Stimulated activated CD8-positive, alpha-beta memory T cell treated with anti-CD3 and anti-CD28 coated beads, Interleukin-7, amount 100 ng/mL, for 24 hours (primary cell): ENCODE results near the gene LSM3.

Experiments
- DNase-seq: peaks from one replicate; pipeline ENCODE4 v3.0.0-alpha.2; 2020; ENCODE audit warnings: low read depth

Gene LSM3

DNA sequence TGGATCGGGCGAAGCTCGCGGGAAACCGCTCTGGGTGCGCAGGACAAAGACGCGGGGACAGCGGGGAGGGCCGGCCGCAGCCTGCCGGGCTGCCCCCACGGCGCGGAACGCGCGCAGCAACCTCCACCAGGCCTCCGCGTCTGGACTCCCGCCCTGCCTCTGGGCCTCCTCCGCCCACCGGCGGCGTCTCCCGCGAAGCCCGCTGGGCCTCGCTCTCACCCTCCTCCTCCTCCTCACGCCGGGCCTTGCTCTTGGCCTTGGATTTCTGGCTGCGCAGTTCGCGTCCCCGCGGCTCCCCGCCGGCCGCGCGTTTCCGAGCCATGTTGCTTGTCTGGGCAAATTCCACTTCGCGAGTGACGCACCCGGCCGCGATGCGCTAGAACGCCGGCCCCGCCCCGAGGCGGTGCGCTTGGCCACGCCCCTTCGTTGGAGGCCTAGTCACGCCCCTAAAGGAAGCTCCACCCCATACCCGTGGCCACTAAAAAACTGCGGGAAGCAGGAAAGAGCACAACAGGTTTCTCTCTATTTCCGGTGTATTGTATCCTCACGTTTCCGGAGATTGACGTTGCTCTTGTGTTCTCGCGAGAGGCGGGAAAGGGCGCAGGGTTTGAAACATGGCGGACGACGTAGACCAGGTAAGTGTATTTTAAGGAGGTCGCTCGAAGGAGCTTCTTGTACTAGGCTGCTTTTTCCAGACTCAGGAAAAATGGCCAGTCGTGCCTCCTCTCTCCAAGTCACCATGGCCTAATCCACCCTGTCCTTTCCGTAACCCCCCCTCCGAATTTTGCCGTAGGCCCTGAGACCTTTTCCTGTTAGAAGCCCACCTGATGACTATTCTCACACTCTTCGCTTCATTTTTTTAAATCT lies at the start of gene LSM3, which contains the start of gene XPC:
LSM3 (plus strand) TSS at position 571 of the 867 bp plus-strand sequence; CDS start at position 615, 44 bp downstream.
XPC (minus strand) TSS at position 355 of the 867 bp plus-strand sequence; CDS start at position 322, 33 bp downstream.
- DNase-seq = peak; percentile 92

DNA sequence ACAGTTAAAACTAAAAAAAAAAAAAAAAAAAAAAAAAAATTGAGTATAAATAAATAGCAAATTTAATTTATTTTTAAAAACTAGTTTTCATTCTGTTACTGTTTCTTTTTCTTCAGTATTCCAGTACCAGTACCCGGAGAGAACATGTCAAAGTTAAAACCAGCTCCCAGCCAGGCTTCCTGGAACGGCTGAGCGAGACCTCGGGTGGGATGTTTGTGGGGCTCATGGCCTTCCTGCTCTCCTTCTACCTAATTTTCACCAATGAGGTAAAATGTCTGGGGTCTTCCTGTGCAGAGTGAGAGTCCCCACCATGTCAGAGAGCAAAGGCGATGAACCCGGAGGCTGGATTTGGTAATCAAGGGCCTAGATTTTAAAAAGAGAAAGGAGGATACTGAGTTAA lies 49.3 kb upstream of the LSM3 start:
- DNase-seq = no peak

DNA sequence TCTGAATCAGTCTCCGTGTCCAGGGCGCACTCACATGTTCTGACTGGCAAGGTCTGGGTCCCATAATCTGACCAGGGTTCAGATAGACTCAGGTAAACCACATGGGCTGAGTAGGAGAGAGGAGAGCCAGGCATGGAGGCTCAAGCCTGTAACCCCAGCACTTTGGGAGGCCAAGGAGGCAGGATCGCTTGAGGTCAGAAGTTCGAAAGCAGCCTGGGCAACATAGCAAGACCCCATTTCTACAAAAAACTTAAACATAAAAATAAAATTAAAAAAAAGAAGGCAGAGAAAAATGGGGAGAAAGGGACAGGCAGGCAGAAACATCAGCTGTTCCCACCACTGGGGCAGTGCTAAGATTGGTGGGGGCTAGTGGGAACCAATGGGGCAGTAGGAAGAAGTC lies 48.4 kb upstream of the LSM3 start:
- no peak for DNase-seq

DNA sequence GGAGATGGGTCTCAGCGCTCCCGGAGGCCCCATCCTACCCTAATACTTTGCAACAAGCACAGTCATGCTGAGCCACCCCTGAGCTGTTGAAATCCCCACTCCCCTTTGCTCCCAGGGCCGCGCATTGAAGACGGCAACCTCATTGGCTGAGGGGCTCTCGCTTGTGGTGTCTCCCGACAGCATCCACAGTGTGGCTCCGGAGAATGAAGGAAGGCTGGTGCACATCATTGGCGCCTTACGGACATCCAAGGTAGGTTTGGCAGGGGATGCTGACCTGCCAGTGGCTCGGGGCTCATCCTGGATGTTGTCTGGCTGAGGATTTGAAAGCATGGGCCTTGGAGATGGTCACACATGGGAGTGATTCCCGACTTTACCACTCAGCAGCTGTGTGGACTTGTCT lies 47.9 kb upstream of the LSM3 start:
- no peak for DNase-seq

DNA sequence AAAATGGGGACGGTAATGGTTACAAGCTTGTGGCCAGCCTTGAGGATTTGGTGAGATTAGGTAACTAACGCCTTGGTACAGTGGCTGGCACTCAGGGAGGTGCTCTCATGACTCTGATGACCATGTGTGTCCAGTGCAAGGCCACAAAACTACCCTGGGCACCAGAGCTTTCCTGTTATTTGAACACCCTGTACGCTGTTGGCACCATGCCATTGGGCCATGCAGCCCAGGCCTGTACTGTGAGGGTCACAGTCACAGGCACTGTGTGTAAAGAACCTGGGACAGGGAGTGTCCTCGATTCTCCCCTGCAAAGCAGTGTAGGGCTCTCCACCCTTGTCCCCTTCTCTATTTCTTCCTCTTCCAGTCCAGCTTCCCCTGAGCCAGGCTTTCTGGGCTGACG lies 47.5 kb upstream of the LSM3 start:
- DNase-seq = no peak

DNA sequence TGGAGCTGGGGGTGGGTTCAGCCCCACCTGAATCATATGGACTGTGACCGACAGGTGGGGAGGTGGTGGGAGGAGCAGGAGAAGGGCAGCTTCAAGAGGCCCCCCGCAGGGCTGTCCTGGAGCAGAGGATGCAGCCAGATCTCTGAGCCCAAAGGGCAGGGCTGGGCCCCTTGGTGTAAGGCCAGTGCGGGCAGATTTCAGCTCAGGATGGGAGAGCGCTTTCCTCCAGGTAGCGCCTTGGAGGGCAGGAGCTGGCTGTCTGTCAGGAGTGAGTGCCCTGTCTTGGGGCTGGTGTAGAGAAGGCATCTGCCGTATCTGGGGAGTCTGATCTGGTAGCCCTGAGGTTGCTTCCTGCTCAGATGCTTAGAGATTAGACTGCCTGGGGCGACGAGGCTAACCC lies 46.5 kb upstream of the LSM3 start:
- DNase-seq = no peak

DNA sequence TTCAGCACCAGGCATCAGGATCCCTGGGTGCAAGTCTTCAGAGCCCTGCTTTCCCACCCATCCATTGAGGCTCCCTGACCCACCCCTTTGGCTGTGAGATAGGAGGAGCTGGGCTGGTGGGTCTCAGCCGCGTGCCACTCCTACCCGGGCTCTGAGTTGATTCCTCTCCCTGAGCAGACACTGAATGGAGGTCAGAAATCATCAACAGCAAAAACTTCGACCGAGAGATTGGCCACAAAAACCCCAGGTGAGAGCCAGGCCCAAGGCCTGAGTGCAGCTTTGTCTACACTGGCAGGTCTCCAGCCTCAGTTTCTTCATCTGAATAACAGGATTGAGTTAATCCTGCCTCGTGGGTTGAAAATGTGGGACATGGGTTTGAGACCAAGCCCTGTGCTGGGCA lies 45.9 kb upstream of the LSM3 start:
- no peak for DNase-seq

DNA sequence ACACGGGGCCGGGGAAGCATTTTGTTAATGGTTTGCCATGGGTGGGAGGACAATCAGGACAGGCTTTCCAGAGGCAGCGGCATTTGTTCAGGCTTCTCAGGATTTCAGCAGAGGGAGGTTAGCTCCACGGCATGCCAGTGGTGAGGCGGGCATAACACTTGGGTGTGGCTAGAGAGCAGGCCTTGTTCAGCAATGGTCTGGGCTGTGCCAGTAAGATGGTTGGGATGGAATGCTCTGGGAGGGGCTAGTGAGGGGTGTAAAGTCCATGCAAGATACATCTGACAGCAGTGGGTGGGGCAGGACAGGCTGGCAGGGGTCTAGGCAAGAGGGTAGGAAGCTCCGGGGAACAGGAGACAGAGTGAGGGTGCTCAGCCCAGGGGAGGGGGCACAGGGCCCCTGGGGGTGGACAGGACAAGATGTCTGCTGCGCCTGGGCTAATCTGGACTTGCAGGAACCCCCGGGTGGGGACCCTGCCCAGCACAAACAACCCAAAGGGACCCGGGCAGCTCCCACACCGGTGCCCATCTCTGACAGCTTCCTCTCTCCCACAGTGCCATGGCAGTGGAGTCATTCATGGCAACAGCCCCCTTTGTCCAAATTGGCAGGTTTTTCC lies 45.3 kb upstream of the LSM3 start:
- no peak for DNase-seq

DNA sequence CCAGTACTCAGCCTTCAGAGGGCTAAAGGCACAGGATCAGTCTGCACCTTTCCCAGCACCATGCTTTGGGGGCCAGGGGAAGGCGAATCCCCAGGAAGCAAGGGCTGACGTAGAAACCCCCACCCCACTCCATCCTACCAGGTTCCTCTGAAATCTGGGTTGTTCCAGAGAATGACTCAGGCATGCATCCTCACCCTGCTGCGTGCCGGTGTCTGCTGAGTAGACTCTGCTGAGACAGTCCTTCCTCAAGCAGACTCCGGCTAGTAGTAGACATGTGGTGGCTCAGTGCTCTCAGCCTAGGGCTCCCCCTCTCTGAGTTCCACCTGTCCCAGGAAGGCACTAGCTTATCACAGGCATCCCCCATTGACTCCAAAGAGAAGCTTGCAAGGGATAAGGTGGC lies 44.7 kb upstream of the LSM3 start:
- DNase-seq = no peak

DNA sequence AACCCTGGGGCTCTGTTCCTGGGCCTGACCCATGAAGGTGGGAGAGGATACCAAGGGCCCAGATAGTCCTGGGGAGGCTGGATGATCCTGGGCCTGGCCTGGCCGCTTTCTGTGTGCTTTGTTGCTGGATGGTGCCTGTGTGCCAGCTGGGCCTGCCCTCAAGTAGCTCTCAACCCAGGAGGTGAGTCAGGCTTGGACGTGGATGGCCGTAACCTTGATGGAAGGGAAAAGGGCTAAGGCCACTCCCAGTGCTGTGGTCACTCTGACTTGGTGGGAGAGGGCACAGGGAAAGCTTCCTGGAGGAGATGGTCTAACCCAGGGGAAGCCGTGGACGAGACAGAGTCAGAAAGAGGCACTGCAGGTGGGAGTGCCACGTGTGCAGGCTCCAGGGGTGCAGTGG lies 44.3 kb upstream of the LSM3 start:
- DNase-seq = no peak

DNA sequence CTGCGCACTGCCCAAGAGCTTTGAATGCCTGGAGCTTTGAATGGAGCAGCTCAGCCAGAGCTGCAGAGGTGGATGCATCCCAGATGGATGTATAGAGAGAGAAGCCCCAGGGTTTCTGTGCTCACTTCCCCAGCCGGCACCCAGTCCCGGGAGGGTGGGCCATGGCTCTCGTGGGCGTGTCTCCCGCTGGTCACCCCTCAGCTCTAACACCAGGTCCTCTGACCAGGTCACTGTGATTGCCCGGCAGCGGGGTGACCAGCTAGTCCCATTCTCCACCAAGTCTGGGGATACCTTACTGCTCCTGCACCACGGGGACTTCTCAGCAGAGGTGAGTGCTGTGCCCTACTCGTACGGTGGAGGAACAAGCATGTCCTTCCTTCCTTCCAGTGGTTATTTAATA lies 43.0 kb upstream of the LSM3 start:
- DNase-seq = no peak

DNA sequence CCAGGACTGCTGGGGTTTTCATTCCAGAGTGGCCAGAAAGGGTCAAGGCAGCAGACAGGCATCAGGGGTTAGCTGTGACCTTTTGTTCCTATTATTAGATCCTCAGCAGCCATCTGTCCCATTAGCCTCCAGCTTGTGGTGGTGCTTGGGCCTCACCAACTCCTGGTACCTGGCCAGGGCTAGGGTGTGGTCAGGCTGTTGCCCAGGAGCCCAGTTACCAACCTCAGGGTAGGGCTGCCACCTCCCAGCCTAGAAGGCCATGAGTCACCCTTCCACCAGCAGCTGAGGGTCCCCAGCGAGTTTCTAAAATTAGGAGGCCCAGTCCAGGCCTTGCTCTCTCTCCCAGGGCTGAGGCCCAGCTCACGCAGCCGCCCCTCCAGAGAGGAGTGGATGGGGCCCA lies 41.6 kb upstream of the LSM3 start:
- no peak for DNase-seq

DNA sequence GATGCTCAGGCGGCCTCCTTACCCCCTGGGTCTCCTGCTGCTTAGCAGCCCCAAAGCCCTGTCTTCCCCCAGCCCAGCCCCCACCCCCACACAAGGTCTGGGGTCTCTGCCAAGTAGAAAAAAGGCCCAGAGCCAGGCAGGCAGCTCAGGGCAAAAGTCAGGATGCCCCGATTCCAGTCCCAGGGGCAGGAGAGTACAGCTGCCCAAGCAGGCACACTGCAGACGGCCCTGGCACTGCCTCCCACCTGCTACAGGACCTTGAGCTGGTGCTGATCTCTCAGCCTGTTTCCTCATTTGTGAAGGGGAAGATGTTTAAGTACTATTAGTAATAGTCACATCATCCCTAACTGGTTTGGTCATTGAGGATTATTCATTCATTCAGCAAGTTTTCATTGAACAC lies 41.2 kb upstream of the LSM3 start:
- no peak for DNase-seq

DNA sequence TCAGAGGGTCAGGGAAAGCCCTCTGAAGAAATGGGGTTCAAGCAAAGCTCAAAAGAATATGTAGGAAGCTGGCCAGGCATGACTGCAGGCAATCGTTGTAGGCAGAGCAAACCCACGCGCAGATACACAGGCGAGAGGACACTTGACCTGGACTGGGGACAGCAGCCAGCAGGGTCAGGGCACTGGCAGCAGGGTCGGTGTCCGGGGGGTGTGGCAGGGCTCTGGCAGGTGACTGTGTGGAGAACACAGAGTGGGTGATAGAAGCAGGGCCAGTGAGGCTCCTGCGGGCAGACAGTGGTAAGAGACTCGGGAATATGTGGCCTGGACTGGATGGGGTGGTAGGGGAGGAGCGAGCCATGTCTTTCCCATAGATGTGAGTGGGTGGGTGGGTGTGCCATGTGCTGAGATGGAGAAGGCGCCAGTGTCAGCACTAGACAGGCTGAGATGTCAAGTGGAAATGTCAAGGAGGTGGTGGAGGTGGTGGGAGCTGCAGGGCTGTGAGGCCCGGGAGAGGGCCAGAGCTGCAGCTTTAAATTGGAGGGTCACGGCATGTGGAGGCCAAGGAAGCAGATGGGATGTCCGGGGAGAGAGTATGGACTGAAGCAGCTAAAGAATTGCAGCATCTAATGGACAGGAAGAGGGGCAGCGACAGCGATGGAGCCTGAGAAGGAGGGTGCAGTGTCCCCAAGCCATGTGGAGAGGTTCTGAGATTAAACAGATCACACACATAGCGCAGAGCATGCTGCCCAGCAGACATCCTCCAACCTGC lies 40.3 kb upstream of the LSM3 start:
- DNase-seq = no peak

DNA sequence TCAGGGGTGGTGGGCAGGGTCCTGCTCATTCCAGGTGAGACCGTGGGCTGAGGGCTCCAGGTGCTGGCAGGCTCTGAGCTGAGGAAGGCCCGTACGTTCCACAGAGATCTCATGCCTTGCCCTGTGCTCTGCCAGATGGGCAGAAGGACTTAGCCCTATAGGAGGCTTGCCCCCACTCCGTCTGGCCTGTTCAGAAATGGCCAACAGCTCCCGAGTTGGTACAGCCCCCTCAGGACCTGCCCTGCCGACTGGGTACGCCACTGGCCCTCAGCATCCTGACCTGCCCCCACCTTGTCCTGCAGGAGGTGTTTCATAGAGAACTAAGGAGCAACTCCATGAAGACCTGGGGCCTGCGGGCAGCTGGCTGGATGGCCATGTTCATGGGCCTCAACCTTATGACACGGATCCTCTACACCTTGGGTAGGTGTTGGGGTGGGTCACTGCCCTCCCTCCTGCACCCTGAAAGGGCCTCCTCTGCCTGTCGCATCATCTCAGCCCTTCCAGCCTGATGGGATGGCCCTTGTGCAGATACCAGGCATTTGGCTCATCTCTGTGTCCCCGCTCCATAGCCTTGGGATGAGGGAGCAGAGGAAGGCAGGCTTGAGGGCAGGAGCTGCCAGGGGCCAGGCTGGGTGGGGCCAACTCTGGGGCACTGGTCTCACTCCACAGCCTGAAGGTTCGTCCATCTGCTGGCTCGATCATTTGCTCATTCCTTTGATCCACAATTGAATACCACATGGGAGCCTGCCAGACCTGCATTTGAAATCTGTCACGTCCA lies 39.5 kb upstream of the LSM3 start:
- no peak for DNase-seq

DNA sequence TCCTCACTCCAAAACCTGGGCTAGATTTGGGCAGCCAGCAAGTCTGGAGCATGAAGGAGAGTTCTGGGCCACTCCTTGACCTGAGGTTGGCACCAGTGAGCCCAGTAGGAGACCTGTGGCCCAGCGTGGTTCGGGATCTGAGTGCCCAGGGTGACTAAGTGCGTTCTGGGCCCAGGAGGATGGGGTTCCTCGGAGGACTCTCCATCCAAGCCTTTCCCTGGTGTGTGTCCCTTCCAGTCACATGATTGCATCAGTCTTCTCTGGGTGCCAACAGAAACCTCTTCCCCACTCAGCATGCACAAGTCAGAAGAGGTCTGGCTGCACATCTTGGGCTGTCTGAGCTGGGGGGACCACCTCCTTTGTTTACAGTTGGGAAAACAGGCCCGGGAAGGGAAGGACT lies 38.8 kb upstream of the LSM3 start:
- DNase-seq = no peak

DNA sequence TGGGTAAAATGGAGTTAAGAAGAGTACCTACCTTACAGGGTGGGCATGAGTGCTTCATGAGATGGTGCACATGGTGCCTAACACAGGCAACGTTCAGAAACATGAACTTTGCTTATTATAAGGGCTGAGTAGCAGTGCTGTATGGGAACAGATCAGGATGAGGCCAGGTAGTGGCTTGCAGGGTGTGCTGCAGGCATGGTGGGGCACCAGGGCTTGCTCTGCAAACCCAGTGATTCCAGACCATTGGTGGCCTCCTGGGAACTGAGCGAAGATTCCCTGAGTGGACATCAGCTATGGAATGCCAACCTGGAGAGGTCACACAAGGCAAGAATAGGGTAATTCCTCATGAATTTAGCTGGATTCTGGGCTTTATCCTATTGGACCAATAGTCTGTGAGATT lies 37.9 kb upstream of the LSM3 start:
- no peak for DNase-seq

DNA sequence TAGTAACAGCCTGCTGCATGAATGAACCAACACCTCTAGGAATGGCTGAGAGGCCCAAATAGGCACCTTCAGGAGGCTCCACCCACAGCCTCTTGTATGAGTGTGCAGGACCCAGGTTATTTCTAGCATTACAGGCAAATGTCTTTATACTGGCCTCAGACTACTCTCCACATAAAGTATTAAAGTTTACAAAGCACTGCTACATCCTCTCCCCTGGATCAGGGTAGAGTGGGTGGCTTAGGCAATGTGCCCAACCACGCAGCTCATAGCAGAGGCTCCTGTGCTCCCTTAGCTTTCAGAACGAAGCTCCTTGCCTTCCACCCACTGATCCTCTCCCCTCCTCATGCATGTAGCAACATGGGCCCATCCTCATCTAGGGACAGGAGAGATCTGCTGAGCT lies 37.5 kb upstream of the LSM3 start:
- no peak for DNase-seq

DNA sequence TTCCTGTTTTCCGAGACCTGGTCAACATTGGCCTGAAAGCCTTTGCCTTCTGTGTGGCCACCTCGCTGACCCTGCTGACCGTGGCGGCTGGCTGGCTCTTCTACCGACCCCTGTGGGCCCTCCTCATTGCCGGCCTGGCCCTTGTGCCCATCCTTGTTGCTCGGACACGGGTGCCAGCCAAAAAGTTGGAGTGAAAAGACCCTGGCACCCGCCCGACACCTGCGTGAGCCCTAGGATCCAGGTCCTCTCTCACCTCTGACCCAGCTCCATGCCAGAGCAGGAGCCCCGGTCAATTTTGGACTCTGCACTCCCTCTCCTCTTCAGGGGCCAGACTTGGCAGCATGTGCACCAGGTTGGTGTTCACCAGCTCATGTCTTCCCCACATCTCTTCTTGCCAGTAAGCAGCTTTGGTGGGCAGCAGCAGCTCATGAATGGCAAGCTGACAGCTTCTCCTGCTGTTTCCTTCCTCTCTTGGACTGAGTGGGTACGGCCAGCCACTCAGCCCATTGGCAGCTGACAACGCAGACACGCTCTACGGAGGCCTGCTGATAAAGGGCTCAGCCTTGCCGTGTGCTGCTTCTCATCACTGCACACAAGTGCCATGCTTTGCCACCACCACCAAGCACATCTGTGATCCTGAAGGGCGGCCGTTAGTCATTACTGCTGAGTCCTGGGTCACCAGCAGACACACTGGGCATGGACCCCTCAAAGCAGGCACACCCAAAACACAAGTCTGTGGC lies 36.8 kb upstream of the LSM3 start:
- no peak for DNase-seq

DNA sequence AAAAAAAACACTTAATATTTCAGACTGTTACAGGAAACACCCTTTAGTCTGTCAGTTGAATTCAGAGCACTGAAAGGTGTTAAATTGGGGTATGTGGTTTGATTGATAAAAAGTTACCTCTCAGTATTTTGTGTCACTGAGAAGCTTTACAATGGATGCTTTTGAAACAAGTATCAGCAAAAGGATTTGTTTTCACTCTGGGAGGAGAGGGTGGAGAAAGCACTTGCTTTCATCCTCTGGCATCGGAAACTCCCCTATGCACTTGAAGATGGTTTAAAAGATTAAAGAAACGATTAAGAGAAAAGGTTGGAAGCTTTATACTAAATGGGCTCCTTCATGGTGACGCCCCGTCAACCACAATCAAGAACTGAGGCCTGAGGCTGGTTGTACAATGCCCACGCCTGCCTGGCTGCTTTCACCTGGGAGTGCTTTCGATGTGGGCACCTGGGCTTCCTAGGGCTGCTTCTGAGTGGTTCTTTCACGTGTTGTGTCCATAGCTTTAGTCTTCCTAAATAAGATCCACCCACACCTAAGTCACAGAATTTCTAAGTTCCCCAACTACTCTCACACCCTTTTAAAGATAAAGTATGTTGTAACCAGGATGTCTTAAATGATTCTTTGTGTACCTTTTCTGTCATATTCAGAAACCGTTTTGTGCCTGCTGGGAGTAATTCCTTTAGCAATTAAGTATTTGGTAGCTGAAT lies 35.9 kb upstream of the LSM3 start:
- no peak for DNase-seq
